Right lobe of liver (tissue), 6 donors: ENCODE measurements around the gene C10orf90. TPM values are rescaled to one million over a fixed set of nuclear protein-coding genes. Genes with fewer than 3 reads are reported as not detected.

Source experiments
- ATAC-seq, 4 donors: fragments of 200-7000 bp; cut with Tn5 transposase; one replicate each; pipeline ENCODE4 v1.9.1; 2020; ENCODE audit warnings: mild to moderate bottlenecking in 4 of 4, moderate library complexity in 4 of 4
- DNase-seq, 3 donors: peaks; one replicate each; pipeline ENCODE4 v3.0.0-alpha.2; 2020
- H3K27ac ChIP-seq, 3 donors: fragments of 200-600 bp; one replicate each; pipeline ENCODE4 v1.8.0; 2022
- H3K27me3 ChIP-seq, 2 donors: fragments of 200-600 bp; one replicate each; pipeline ENCODE4 v1.8.0; 2022
- H3K36me3 ChIP-seq, 4 donors: fragments of 200-600 bp; sonication (generic) in 1 of 4; one replicate each; pipeline versions ENCODE4 v1.5.1 to v1.8.0; 2017 to 2022; ENCODE audit warnings: control low read depth in 1 of 4
- H3K4me1 ChIP-seq, 4 donors: fragments of 200-600 bp; sonication (generic) in 1 of 4; one replicate each; pipeline versions ENCODE4 v1.5.1 to v1.8.0; 2017 to 2022; ENCODE audit warnings: control low read depth in 1 of 4
- H3K4me3 ChIP-seq, 3 donors: fragments of 200-600 bp; one replicate each; pipeline ENCODE4 v1.8.0; 2022
- H3K9me3 ChIP-seq, 4 donors: fragments of 200-600 bp; sonication (generic) in 1 of 4; one replicate each; pipeline versions ENCODE4 v1.5.1 to v1.8.0; 2017 to 2022; ENCODE audit warnings: control low read depth in 1 of 4
- POLR2A ChIP-seq: fragments of 450-650 bp; IDR thresholded peaks from one replicate; pipeline ENCODE4 v1.6.1; 2017; ENCODE audit warnings: antibody characterized with exemption, mild to moderate bottlenecking
- WGBS: methylation state at CpG from one replicate; pipeline ENCODE4 v1.1.6; 2018; ENCODE audit warnings: low coverage, low lambda C conversion rate; ENCODE audit not compliant: insufficient coverage; ENCODE audit errors: missing lambda C conversion rate; 5-methylcytosine and 5-hydroxymethylcytosine counted together
- intact Hi-C, 2 donors: fragments of 100-400 bp; cut with DNase I; formaldehyde crosslinking; loops; one replicate each; pipeline versions ENCODE4 v1.11.2 to v1.14.1; 2022
- total RNA-seq, 6 experiments: library from RNA; depleted of rRNA in 2 of 6; stranded (reverse); fragments of >200 nt in 2 of 6; fragmentation: NEBNext Ultra II Directional in 3 of 6; extraction: Animal tissue kit (Norgen Biotek cat#: 25700) in 3 of 6; gene quantifications; one replicate each; pipeline versions ENCODE4 v1.1.0 to v1.2.4, GENCODE V29; 2016 to 2023
- TF ChIP-seq, protein P1 (sequence below), 4 donors: fragments of 200-600 bp in 3 of 4; fragments of 450-650 bp in 1 of 4; IDR thresholded peaks; one replicate each; pipeline versions ENCODE4 v1.5.1 to v1.8.0; 2016 to 2022; ENCODE audit warnings: antibody characterized with exemption in 4 of 4, mild to moderate bottlenecking in 2 of 4
- donor health status: DM: no; HTN: yes; CAD: no.
- donor health status: DM: no; HTN: no; CAD: no.
- donor health status: DM: no; HTN: no; CAD: no.
- donor health status: DM: no; HTN: yes; CAD: no.
- donor health status: DM: no; HTN: yes; CAD: no.

C10orf90 gene
- total RNA-seq, 6 experiments from 2014 or later = 0.22 to 0.43 TPM; not detected in 4

- H3K4me3 ChIP-seq = no peak overlapping the region
- H3K36me3 ChIP-seq = no peaks in the 10 kb centered on the region
- no peak for TF ChIP-seq POLR2A
- TF ChIP-seq, protein P1, sequence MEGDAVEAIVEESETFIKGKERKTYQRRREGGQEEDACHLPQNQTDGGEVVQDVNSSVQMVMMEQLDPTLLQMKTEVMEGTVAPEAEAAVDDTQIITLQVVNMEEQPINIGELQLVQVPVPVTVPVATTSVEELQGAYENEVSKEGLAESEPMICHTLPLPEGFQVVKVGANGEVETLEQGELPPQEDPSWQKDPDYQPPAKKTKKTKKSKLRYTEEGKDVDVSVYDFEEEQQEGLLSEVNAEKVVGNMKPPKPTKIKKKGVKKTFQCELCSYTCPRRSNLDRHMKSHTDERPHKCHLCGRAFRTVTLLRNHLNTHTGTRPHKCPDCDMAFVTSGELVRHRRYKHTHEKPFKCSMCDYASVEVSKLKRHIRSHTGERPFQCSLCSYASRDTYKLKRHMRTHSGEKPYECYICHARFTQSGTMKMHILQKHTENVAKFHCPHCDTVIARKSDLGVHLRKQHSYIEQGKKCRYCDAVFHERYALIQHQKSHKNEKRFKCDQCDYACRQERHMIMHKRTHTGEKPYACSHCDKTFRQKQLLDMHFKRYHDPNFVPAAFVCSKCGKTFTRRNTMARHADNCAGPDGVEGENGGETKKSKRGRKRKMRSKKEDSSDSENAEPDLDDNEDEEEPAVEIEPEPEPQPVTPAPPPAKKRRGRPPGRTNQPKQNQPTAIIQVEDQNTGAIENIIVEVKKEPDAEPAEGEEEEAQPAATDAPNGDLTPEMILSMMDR (IDR thresholded peaks at IDR 0.05) = no peak
- no peaks in the 10 kb centered on the region for H3K9me3 ChIP-seq
- DNase-seq (no peak), ATAC-seq (no peak)
- H3K27me3 ChIP-seq = no peaks in the 10 kb centered on the region
- WGBS = 59% methylated on average over 3 of the region's 3 CpGs
- intact Hi-C loops = no loop called here
- no peak overlapping the region for H3K27ac ChIP-seq
- no peaks in the 10 kb centered on the region for H3K4me1 ChIP-seq
Observed at GRCh38 chr10:126596472-126597016, 73.9 kb downstream of the C10orf90 start.

- Histone ChIP-seq H3K4me3 (no peak overlapping the region), H3K9me3 (no peaks in the 10 kb centered on the region), H3K27me3 (no peaks in the 10 kb centered on the region), H3K4me1 (no peaks in the 10 kb centered on the region), H3K36me3 (no peaks in the 10 kb centered on the region), H3K27ac (no peak overlapping the region)
- WGBS = 28% methylated on average over 2 of the region's 2 CpGs
- ATAC-seq (no peak), DNase-seq (no peak)
- intact Hi-C loops = no loop called here
- no peak for TF ChIP-seq POLR2A
- TF ChIP-seq, protein P1 (IDR thresholded peaks at IDR 0.05) = no peak
Observed at GRCh38 chr10:126595160-126595559, 75.3 kb downstream of the C10orf90 start.

- no peak for DNase-seq
- no peak for ATAC-seq
Observed at GRCh38 chr10:126593968-126594701, 76.4 kb downstream of the C10orf90 start.

GRCh38 chr10:126592901-126593300 is 77.6 kb downstream of the C10orf90 start:
- no peaks in the 10 kb centered on the region for H3K27me3 ChIP-seq
- no peaks in the 10 kb centered on the region for H3K36me3 ChIP-seq
- H3K9me3 ChIP-seq = no peaks in the 10 kb centered on the region
- 66% methylated on average over 3 of the region's 3 CpGs for WGBS
- intact Hi-C loops = no loop called here
- H3K4me3 ChIP-seq = no peak overlapping the region
- ATAC-seq (no peak), DNase-seq (no peak)
- H3K4me1 ChIP-seq = no peaks in the 10 kb centered on the region
- TF ChIP-seq, protein P1 (IDR thresholded peaks at IDR 0.05) = no peak
- no peak for TF ChIP-seq POLR2A
- H3K27ac ChIP-seq = no peak overlapping the region

More at GRCh38 chr10:126593968-126594701, 76.4 kb downstream of the C10orf90 start:
- Histone ChIP-seq H3K9me3 (no peaks in the 10 kb centered on the region), H3K27me3 (no peaks in the 10 kb centered on the region), H3K27ac (no peak overlapping the region), H3K4me1 (no peaks in the 10 kb centered on the region), H3K4me3 (no peak overlapping the region), H3K36me3 (no peaks in the 10 kb centered on the region)
- intact Hi-C loops = no loop called here
- TF ChIP-seq POLR2A = no peak
- TF ChIP-seq, protein P1 (IDR thresholded peaks at IDR 0.05) = no peak
- 51% methylated on average over 4 of the region's 4 CpGs for WGBS
